Smooth muscle cell (in vitro differentiated cells): Measurements from ENCODE around the gene CIZ1. TPM values are rescaled to one million over a fixed set of nuclear protein-coding genes. Genes with fewer than 3 reads are reported as not detected.

Experiments used
- DNase-seq: peaks from one replicate; lab custom pipeline; 2025; ENCODE audit not compliant: unreplicated experiment; lab: John Stamatoyannopoulos, UW
- H2AFZ ChIP-seq: fragments of 200-600 bp; sonication (generic); 2 replicates; pipeline ENCODE4 v1.6.0; 2016; ENCODE audit warnings: antibody characterized with exemption, low read depth, mild to moderate bottlenecking
- H3F3A ChIP-seq: fragments of 200-600 bp; sonication (generic); 2 replicates; pipeline ENCODE4 v1.6.0; 2017; ENCODE audit warnings: antibody characterized with exemption, low read depth
- H3K27ac ChIP-seq: fragments of 200-600 bp; sonication (generic); 2 replicates; pipeline ENCODE4 v1.5.1; 2016; ENCODE audit warnings: low read depth, mild to moderate bottlenecking
- H3K27me3 ChIP-seq: fragments of 200-600 bp; sonication (generic); 2 replicates; pipeline ENCODE4 v1.6.1; 2016; ENCODE audit warnings: low read depth, mild to moderate bottlenecking
- H3K36me3 ChIP-seq: fragments of 200-600 bp; sonication (generic); 2 replicates; pipeline ENCODE4 v1.5.1; 2016; ENCODE audit warnings: low read depth
- H3K4me1 ChIP-seq: fragments of 200-600 bp; sonication (generic); 2 replicates; pipeline ENCODE4 v1.5.1; 2016; ENCODE audit warnings: low read depth
- H3K4me2 ChIP-seq: fragments of 200-600 bp; sonication (generic); 2 replicates; pipeline ENCODE4 v1.6.0; 2016; ENCODE audit warnings: mild to moderate bottlenecking
- H3K4me3 ChIP-seq: fragments of 200-600 bp; sonication (generic); 2 replicates; pipeline ENCODE4 v1.5.1; 2016; ENCODE audit warnings: mild to moderate bottlenecking
- H3K79me2 ChIP-seq: fragments of 200-600 bp; sonication (generic); 2 replicates; pipeline ENCODE4 v1.6.0; 2016; ENCODE audit warnings: low read depth, mild to moderate bottlenecking
- H3K9ac ChIP-seq: fragments of 200-600 bp; sonication (generic); 2 replicates; pipeline ENCODE4 v1.6.0; 2016; ENCODE audit warnings: low read depth
- H3K9me3 ChIP-seq: fragments of 200-600 bp; sonication (generic); replicated peaks from 2 replicates; pipeline ENCODE4 v1.5.1; 2016; ENCODE audit warnings: low read depth
- H4K20me1 ChIP-seq: fragments of 200-600 bp; sonication (generic); 2 replicates; pipeline ENCODE4 v1.6.0; 2016; ENCODE audit warnings: low read depth
- WGBS: methylation state at CpG from one replicate; pipeline ENCODE4 v1.1.7; 2016; ENCODE audit warnings: low lambda C conversion rate; 5-methylcytosine and 5-hydroxymethylcytosine counted together
- polyA plus RNA-seq: library from polyadenylated mRNA; unstranded; fragments of >200 nt; fragmentation: Nextera tagmentation; extraction: Ambion mirVana; gene quantifications from 2 replicates; pipeline ENCODE4 v1.2.1, GENCODE V29; 2016
- total RNA-seq: library from RNA; depleted of rRNA; stranded (reverse); fragments of >200 nt; gene quantifications from 2 replicates; pipeline ENCODE4 v1.2.3, GENCODE V29; 2014
- TF ChIP-seq, protein P1 (sequence below): fragments of 200-600 bp; sonication (generic); IDR thresholded peaks from 2 replicates; pipeline ENCODE4 v1.5.1; 2017; ENCODE audit warnings: borderline replicate concordance, mild to moderate bottlenecking, antibody characterized with exemption; ENCODE audit not compliant: insufficient read depth, poor library complexity, severe bottlenecking

CIZ1 gene
- total and polyA plus RNA-seq, 2 experiments from 2014 or later: 23.5 to 84.0 TPM

DNA sequence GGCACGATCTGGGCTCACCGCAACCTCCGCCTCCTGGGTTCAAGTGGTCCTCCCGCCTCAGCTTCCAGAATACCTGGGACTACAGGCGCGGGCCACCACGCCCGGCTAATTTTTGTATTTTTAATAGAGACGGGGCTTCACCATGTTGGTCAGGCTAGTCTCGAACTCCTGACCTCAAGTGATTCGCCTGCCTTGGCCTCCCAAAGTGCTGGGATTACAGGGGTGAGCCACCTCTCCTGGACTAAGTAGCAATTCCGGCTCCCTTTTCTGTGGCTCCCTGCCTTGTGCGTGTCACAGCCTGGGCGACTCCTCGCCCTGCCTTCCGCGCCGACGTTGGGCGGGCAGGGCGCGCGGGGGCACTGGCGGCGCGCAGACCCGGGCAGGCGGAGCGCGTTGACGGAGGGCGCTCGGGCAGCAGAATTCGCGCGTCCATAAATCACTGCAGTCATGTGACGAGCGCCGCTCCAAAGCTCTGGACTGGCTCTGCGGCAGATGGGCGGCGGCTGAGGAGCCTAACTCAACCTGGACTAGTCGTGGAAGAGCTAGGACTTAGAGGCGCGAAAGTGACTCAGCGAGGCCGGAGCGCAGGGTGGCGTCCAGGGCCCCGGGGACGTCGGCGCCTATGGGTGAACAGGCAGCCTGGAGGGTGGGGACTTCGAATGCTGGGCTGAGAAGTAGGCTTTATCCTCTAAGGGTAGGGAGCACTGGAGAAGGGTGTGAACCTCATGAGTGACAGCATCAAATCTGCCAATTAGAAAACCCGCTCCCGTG, 1.4 kb upstream of the CIZ1 start:
- H3K4me1 ChIP-seq: peaks cover 6% of the 10 kb centered on the region
- peaks cover 3% of the 10 kb centered on the region for H3F3A ChIP-seq
- WGBS: 97% methylated on average over 56 of the region's 56 CpGs
- DNase-seq: no peak
- H3K36me3 ChIP-seq: no peaks in the 10 kb centered on the region
- H3K9ac ChIP-seq: no peak overlapping the region
- H3K9me3 ChIP-seq: no peaks in the 10 kb centered on the region
- H3K4me3 ChIP-seq: peak overlapping the region; percentile 93
- H3K27me3 ChIP-seq: no peaks in the 10 kb centered on the region
- TF ChIP-seq, protein P1, sequence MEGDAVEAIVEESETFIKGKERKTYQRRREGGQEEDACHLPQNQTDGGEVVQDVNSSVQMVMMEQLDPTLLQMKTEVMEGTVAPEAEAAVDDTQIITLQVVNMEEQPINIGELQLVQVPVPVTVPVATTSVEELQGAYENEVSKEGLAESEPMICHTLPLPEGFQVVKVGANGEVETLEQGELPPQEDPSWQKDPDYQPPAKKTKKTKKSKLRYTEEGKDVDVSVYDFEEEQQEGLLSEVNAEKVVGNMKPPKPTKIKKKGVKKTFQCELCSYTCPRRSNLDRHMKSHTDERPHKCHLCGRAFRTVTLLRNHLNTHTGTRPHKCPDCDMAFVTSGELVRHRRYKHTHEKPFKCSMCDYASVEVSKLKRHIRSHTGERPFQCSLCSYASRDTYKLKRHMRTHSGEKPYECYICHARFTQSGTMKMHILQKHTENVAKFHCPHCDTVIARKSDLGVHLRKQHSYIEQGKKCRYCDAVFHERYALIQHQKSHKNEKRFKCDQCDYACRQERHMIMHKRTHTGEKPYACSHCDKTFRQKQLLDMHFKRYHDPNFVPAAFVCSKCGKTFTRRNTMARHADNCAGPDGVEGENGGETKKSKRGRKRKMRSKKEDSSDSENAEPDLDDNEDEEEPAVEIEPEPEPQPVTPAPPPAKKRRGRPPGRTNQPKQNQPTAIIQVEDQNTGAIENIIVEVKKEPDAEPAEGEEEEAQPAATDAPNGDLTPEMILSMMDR: no peak
- H3K79me2 ChIP-seq: peaks cover 17% of the 10 kb centered on the region
- peak overlapping the region; percentile 100 for H3K4me2 ChIP-seq
- H3K27ac ChIP-seq: no peak overlapping the region
- no peak overlapping the region for H2AFZ ChIP-seq
- no peaks in the 10 kb centered on the region for H4K20me1 ChIP-seq

DNA sequence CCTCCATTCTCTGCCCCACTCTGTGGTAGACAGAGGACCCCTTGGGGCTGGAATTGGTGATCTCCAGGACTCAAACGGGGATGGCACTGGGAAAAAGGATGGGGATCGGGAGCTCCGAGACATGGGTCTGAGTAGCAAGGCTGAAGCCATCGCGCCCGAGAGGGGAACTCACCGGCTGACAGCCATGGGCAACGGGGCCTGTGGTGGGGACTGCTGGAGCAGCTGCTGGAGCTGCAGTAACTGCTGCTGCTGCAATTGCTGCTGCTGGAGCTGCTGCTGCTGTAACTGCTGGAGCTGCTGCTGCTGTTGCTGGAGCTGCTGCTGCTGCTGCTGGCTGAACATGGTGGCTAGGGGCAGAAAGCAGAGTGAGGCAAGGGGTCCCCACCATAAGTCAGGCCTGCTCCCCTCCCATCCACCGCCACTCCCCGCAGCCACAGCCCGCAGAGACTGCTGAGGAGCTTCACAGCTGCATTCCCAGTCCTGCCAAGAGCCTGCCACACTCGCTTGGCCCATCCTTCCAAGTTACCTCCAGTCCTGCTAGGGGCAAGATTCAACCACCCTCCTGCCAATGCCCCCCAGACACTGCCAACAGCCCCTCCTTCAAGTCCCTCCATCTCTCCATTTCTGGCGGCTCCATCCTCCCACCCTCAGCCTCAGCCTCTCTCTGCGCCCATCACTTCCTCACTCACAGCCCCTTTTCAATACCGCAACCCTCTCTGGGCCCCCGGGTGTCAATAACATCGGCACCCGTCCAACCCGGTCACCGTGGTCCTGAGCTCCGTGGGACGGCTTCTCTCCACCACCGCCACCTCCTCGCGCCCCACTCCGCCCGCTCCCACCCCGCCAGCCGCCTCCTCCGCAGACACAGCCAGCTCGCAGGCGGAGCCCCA, 611 bp downstream of the CIZ1 start:
- no peaks in the 10 kb centered on the region for H4K20me1 ChIP-seq
- H3K27me3 ChIP-seq: no peaks in the 10 kb centered on the region
- H3K4me3 ChIP-seq: peak overlapping the region; percentile 93
- H3K9ac ChIP-seq: peak overlapping the region; percentile 90
- H2AFZ ChIP-seq: peak overlapping the region; percentile 99
- H3F3A ChIP-seq: peaks cover 3% of the 10 kb centered on the region
- 41% methylated on average over 21 of the region's 32 CpGs for WGBS
- TF ChIP-seq, protein P1: no peak
- peak overlapping the region; percentile 100 for H3K4me2 ChIP-seq
- no peaks in the 10 kb centered on the region for H3K36me3 ChIP-seq
- peaks cover 6% of the 10 kb centered on the region for H3K4me1 ChIP-seq
- peak overlapping the region; percentile 24 for H3K27ac ChIP-seq
- no peaks in the 10 kb centered on the region for H3K9me3 ChIP-seq
- peaks cover 17% of the 10 kb centered on the region for H3K79me2 ChIP-seq
- no peak for DNase-seq

DNA sequence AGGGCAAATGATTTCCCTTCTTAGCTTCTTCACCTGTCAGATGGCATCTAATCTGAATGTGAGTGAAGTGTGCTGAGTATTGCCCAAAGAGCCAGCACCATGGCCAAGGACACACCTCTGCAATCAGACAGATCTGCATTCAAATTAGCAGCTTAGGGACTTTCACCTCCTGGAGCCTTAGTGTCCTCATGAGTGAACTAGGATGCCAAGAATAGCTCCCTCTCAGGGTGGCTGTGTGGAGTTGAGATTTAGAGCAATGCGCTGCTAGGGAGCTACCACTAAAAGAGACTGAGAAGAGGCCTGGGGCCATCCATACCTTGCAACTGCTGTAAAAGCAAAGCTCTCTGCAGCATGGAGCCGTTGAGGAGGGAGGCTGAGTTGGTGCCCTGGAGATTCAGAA, 1.4 kb downstream of the CIZ1 start:
- Histone ChIP-seq H3K79me2 (peaks cover 17% of the 10 kb centered on the region), H2AFZ (no peak overlapping the region), H3K4me3 (no peak overlapping the region), H3K9me3 (no peaks in the 10 kb centered on the region), H3K36me3 (no peaks in the 10 kb centered on the region), H3K27ac (no peak overlapping the region), H4K20me1 (no peaks in the 10 kb centered on the region), H3K9ac (no peak overlapping the region), H3K27me3 (no peaks in the 10 kb centered on the region), H3K4me2 (peak overlapping the region; percentile 100), H3F3A (peaks cover 3% of the 10 kb centered on the region), H3K4me1 (peaks cover 6% of the 10 kb centered on the region)
- 85% methylated on average over 2 of the region's 2 CpGs for WGBS
- DNase-seq: no peak
- TF ChIP-seq, protein P1: no peak
